Thyroid gland (tissue), 4 donors: Measurements from ENCODE around the gene DEFB132. TPM values are rescaled to one million over a fixed set of nuclear protein-coding genes. Genes with fewer than 3 reads are reported as not detected.

Experiments used
- DNase-seq, 2 donors: peaks; one replicate each; pipeline ENCODE4 v3.0.0-alpha.2; 2019
- H3K27ac ChIP-seq, 3 donors: fragments of 200-600 bp; sonication (generic); 1 replicate in 2 of 3; 2 replicates in 1 of 3; pipeline ENCODE4 v1.5.1; 2016 to 2019; ENCODE audit warnings: mild to moderate bottlenecking in 1 of 3, moderate library complexity in 1 of 3
- H3K27me3 ChIP-seq: fragments of 200-600 bp; sonication (generic); one replicate; pipeline ENCODE4 v1.5.1; 2019
- H3K36me3 ChIP-seq, 2 donors: fragments of 200-600 bp; sonication (generic); one replicate each; pipeline ENCODE4 v1.5.1; 2016 to 2019
- H3K4me1 ChIP-seq, 2 donors: fragments of 200-600 bp; sonication (generic); one replicate each; pipeline ENCODE4 v1.5.1; 2017 to 2019
- H3K4me3 ChIP-seq, 3 donors: fragments of 200-600 bp; sonication (generic); replicated peaks in 1 of 3; 1 replicate in 2 of 3; 2 replicates in 1 of 3; pipeline ENCODE4 v1.5.1; 2016; ENCODE audit warnings: mild to moderate bottlenecking in 1 of 3
- H3K9me3 ChIP-seq: fragments of 200-600 bp; sonication (generic); one replicate; pipeline ENCODE4 v1.5.1; 2017
- POLR2A ChIP-seq, 2 donors: fragments of 450-650 bp; IDR thresholded peaks; one replicate each; pipeline ENCODE4 v1.6.1; 2017; ENCODE audit warnings: antibody characterized with exemption in 2 of 2, mild to moderate bottlenecking in 2 of 2, moderate library complexity in 1 of 2
- WGBS, 2 donors: methylation state at CpG; one replicate each; pipeline ENCODE4 v1.1.5; 2017; 5-methylcytosine and 5-hydroxymethylcytosine counted together
- intact Hi-C: fragments of 100-400 bp; cut with DNase I; formaldehyde crosslinking; loops from one replicate; pipeline ENCODE4 v1.15.1; 2023
- total RNA-seq, 4 donors: library from RNA; depleted of rRNA; stranded (reverse); fragments of >200 nt; gene quantifications; one replicate each; pipeline ENCODE4 v1.2.3, GENCODE V29; 2016
- TF ChIP-seq, protein P1 (sequence below), 6 experiments: fragments of 200-600 bp in 3 of 6; fragments of 450-650 bp in 3 of 6; sonication (generic) in 3 of 6; IDR thresholded peaks; one replicate each; pipeline ENCODE4 v1.5.1; 2016 to 2019; ENCODE audit warnings: antibody characterized with exemption in 6 of 6, mild to moderate bottlenecking in 2 of 6, inconsistent platforms in 1 of 6, moderate library complexity in 1 of 6

DEFB132 gene
- total RNA-seq, 4 donors from 2014 or later = not detected

DNA sequence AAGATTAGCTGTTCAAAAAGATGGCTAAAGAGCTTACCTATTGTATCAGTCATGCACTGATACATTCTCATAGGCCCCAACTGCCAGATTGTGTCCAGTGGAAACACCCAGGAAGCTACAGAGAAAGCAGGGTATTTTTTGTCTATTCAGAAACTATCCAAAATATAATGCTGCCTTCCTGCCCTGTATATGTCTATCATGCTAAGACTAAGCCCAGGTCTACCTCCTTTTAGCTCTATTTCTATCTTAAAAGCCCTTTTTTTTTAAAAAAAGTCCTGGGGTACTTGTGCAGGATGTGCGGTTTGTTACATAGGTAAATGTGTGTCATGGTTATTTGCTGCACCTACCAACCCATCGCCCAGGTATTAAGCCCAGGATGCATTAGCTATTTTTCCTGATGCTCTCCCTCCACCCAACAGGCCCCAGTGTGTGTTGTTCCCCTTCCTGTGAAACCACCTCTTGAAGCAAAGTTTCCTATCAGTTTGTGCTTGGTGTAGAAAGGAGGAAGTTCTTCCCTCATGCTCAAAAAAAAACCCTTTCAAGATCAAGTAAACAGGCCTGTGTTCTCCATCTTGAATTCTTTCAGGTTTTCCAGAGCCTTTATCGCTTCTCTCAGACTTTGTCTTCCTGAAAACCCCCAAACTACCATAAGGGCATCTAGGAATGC, 30.0 kb upstream of the DEFB132 start:
- WGBS, 2 donors = 76 to 88% methylated on average over 3 of the region's 3 CpGs

DNA sequence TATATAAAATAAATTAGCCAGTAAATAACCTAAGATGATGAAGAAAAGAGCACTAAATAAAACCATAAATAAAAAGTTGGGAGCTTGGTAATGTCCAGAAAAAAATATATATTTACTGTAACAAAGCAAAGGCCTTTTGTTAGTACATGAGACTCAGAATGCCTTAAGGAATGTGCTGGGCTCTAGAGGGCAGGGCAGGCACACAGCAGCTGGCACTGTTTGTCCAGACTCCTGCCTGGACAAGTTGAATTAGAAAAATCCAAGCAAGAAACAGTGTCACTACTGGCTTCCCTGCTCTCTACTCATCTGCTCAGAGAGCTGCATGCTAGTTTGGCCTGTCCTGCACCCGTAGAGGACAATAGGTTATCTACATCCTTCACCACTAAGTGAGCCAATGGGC, 21.6 kb upstream of the DEFB132 start:
- Histone ChIP-seq H3K27me3 (no peaks in the 10 kb centered on the region), H3K4me1 (no peaks in the 10 kb centered on the region), H3K27ac (no peak overlapping the region), H3K36me3 (no peaks in the 10 kb centered on the region), H3K9me3 (no peaks in the 10 kb centered on the region), H3K4me3 (no peak overlapping the region)
- peak; percentile 39 to 54 for DNase-seq
- intact Hi-C loops = no loop called here
- WGBS, 2 donors = 64 to 79% methylated on average over 1 of the region's 1 CpG
- TF ChIP-seq, protein P1, sequence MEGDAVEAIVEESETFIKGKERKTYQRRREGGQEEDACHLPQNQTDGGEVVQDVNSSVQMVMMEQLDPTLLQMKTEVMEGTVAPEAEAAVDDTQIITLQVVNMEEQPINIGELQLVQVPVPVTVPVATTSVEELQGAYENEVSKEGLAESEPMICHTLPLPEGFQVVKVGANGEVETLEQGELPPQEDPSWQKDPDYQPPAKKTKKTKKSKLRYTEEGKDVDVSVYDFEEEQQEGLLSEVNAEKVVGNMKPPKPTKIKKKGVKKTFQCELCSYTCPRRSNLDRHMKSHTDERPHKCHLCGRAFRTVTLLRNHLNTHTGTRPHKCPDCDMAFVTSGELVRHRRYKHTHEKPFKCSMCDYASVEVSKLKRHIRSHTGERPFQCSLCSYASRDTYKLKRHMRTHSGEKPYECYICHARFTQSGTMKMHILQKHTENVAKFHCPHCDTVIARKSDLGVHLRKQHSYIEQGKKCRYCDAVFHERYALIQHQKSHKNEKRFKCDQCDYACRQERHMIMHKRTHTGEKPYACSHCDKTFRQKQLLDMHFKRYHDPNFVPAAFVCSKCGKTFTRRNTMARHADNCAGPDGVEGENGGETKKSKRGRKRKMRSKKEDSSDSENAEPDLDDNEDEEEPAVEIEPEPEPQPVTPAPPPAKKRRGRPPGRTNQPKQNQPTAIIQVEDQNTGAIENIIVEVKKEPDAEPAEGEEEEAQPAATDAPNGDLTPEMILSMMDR (IDR thresholded peaks at IDR 0.05) = peak in 3 of 6 experiments; percentile 13 to 46 (median 40)
- TF ChIP-seq POLR2A (IDR thresholded peaks at IDR 0.05) = no peak

More for the DNA sequence above, 30.0 kb upstream of the DEFB132 start:
- Histone ChIP-seq H3K36me3 (no peaks in the 10 kb centered on the region), H3K4me3 (no peak overlapping the region), H3K9me3 (no peaks in the 10 kb centered on the region), H3K4me1 (no peaks in the 10 kb centered on the region), H3K27ac (no peak overlapping the region), H3K27me3 (no peaks in the 10 kb centered on the region)
- intact Hi-C loops = no loop called here
- no peak for DNase-seq
- no peak for TF ChIP-seq POLR2A (IDR thresholded peaks at IDR 0.05)

DNA sequence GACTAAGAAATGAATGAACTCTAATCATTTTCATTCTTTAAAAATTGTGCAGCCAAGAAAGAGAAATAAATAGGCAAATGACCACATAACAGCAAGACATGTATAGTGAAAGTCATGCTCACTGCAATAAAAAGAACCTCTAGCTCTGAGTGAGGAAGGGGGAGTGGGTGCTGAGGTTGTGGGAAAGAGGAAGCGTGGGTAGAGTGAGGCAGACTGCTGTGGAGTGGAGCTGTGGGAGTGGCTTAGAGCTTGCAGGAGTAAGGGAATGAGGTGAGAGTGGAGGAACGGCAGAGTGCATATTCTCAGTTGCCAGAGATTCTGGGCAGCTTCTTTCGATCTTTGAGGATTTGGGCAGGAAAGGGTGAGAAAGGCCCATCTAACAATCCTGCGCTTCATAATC, 20.0 kb upstream of the DEFB132 start:
- 65 to 71% methylated on average over 4 of the region's 4 CpGs for WGBS, 2 donors
- Histone ChIP-seq H3K27ac (no peak overlapping the region), H3K9me3 (no peaks in the 10 kb centered on the region), H3K4me3 (no peak overlapping the region), H3K36me3 (no peaks in the 10 kb centered on the region), H3K27me3 (no peaks in the 10 kb centered on the region), H3K4me1 (peaks cover 0 to 7% of the 10 kb centered on the region in 2 donors)
- no peak for DNase-seq
- intact Hi-C loops = no loop called here
- TF ChIP-seq, protein P1 (IDR thresholded peaks at IDR 0.05) = no peak
- TF ChIP-seq POLR2A (IDR thresholded peaks at IDR 0.05) = no peak

DNA sequence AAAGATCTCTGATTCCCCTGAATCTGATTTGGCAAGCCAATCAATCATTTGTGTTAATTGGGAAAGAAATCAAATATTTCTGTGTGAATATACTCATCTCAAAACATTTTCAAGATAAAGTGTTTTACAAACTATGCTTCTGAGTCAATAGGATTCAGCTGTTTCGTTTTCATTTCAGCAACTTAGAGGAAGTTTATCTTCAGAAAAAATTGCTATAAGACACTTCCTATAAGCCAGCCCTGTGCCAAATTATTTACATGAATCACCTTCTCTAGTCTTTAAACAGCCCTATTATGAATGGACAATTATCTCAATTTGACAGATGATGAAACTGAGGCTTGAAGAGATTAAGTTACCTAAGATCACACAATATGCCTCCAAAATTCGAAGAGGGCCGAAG, 19.6 kb upstream of the DEFB132 start:
- TF ChIP-seq, protein P1 (IDR thresholded peaks at IDR 0.05) = no peak
- no peak for TF ChIP-seq POLR2A (IDR thresholded peaks at IDR 0.05)
- Histone ChIP-seq H3K27me3 (no peaks in the 10 kb centered on the region), H3K4me3 (no peak overlapping the region), H3K27ac (no peak overlapping the region), H3K36me3 (no peaks in the 10 kb centered on the region), H3K4me1 (peaks cover 0 to 7% of the 10 kb centered on the region in 2 donors), H3K9me3 (no peaks in the 10 kb centered on the region)
- 80 to 86% methylated on average over 3 of the region's 3 CpGs for WGBS, 2 donors
- DNase-seq = no peak
- intact Hi-C loops = no loop called here

DNA sequence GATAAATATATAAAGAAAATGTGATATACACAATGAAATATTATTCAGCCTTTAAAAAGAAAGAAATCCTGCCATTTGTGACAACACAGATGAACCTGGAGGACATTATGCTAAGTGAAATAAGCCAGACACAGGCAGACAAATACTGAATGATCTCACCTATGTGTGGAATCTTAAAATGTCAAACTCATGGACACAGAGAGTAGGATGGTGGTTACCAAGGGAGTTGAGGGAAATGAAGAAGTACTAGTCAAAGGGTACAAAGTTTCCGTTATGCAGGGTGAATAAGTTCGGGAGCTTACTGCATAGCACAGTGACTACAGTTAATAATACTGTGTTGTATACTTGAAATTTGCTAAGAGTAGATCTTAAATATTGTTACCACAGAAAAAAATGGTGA, 14.6 kb upstream of the DEFB132 start:
- WGBS, 2 donors = 87 to 91% methylated on average over 2 of the region's 2 CpGs
- no peaks in the 10 kb centered on the region for H3K36me3 ChIP-seq
- H3K27ac ChIP-seq = no peak overlapping the region
- no peak for DNase-seq
- intact Hi-C loops = no loop called here
- H3K9me3 ChIP-seq = no peaks in the 10 kb centered on the region
- TF ChIP-seq, protein P1 (IDR thresholded peaks at IDR 0.05) = no peak
- no peak for TF ChIP-seq POLR2A (IDR thresholded peaks at IDR 0.05)
- peaks cover 0 to 7% of the 10 kb centered on the region in 2 donors for H3K4me1 ChIP-seq
- no peak overlapping the region for H3K4me3 ChIP-seq
- H3K27me3 ChIP-seq = no peaks in the 10 kb centered on the region
